GM12875 (cell line): ENCODE results near the gene BLMH.

Source experiments
- H3K4me3 ChIP-seq: one replicate; pipeline ENCODE4 v1.5.1; 2011; ENCODE audit warnings: low read depth, low read length, control low read depth
- CTCF ChIP-seq: IDR thresholded peaks from 2 replicates; pipeline ENCODE4 v1.5.1; 2011; ENCODE audit warnings: low read depth, mild to moderate bottlenecking, control low read depth, inconsistent platforms, low read length, moderate library complexity, borderline replicate concordance; ENCODE audit not compliant: insufficient read depth

BLMH gene

GRCh38 chr17:30296499-30297080, 4.8 kb upstream of the BLMH start:
- no peak for TF ChIP-seq CTCF
- no peak overlapping the region for H3K4me3 ChIP-seq

DNA sequence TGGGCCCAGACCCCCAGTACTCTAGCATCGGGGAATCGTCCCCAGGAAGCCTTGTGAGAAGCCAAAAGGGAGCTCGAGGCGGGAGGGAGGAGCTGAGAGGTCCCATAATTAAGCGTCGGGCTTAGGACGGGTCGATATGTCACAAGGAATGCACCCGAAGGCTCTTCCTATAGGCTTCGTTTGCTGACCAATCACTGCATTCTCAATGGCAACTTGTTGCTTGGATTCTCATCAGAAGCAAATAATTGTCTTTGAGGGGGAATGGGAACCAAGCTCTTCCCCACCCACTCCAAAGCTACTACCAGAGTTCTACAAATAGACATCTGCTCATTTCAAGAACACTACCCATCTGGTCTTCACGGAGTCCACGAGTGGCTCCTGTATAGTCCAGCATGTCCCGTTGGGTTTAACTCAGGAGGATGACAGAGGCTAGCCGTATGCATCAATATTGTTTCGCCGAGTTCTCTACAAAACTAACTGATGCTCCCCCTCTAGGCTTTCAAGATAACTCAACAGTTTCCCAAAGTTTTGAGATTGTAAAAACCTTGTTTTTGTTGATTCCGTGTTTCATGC, 628 bp upstream of the BLMH start:
- TF ChIP-seq CTCF: no peak
- H3K4me3 ChIP-seq: peak overlapping the region; percentile 70

DNA sequence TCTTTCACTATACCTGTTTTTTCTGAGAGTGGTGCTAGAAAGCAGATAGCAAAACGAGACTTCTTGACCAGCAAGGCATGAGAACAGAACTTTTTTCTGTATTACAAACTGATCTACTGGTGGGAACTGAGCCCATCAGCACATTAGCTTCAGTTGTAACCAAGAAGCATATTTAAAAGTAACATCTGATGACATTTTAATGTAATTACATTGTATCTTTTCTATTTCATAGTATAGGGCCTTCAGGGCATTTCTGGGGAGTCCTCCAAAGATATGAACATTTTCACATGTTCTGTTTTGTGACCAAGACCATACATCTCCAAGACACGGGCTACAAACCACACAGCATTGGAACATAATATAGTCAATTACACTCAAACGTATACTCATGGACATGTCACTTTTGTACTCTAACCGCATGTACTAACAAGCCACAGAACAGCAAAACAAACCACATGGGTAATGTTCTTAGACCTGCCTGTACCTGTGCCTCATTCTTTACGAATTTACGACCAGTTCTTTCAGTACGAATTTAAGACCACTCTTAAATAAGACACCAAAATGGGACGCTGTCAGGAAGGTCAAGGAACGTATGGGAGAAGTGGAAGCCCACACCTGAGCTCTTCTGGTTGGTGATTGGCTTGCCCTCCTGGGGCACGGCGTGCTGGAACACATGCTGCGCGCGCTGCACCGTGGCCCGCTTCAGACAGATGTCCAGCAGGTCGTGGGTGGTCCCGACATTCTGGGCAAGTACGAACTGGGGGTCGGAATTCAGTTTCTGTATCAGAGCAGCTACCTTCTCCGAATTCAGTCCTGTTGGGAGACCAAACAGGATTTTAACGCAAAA, 825 bp downstream of the BLMH start:
- TF ChIP-seq CTCF: no peak
- peak overlapping the region; percentile 70 for H3K4me3 ChIP-seq

DNA sequence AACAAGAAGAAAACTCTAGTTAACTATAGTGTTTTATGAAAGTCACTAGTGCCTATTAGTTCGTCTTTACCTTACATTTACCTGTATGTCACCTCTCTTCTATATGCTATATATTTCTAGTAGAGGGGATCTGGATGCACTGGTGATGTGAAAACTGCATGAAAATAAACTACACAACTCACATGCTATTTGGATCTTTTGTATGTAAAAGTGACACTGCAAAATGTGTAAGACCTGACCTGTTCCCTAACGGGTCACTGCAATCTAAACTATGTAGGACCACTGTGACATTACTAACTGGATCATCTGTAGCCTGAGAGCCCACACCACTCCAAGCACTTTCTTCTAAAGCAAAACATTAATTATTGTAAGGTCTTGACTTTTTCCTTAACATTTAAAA, 1.7 kb downstream of the BLMH start:
- H3K4me3 ChIP-seq: no peak overlapping the region
- no peak for TF ChIP-seq CTCF

DNA sequence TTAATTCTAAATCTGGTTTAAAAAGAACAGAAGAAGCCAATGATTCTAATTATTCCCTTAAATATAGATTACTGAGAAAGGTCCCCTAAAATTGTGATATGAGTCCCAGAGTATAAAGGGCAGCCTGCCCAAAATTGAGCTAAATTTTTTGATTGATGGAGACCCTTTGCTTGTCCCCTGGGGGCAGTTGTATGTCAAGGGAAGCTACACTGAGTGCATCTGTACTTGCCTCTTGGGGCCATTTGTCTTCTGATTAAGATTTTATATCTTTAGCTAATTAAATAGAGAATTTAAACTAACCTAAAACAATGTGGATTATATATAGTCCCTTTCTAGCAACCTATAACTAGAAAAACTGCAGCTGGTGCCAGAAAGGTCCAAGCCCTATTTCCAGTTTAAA, 12.6 kb downstream of the BLMH start:
- TF ChIP-seq CTCF: no peak
- H3K4me3 ChIP-seq: no peak overlapping the region

- no peak overlapping the region for H3K4me3 ChIP-seq
- TF ChIP-seq CTCF: 0 out of 2 replicates have a peak, but pooled peaks have one; percentile 26
Observed at GRCh38 chr17:30278032-30278431, 13.7 kb downstream of the BLMH start.

DNA sequence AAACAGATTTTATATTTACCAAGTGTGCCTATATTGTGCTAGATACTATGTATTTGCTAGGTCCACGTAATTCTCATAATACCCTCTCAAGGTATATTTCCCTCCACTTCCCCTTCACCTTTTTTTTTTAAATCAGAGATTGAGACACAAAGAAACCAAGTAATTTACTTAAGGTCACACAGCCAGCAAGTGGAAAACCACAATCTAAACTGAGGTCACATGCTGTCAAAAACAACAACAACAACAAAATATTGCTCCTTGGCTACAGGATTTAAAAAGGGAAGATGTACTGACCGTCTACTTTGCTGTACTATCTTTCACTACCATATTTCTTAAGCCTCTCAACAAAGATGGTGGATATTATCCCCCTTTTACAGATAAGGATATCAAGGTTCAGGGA, 15.8 kb downstream of the BLMH start:
- TF ChIP-seq CTCF: no peak

More for the DNA sequence above, 15.8 kb downstream of the BLMH start:
- no peak overlapping the region for H3K4me3 ChIP-seq
